Trophoblast cell (in vitro differentiated cells and primary cell): ENCODE data around the gene PDF.

ENCODE experiments used
- DNase-seq, 2 donors: peaks; one replicate each; pipeline ENCODE4 v3.0.0-alpha.2; 2016
- H2AFZ ChIP-seq: 2 replicates; pipeline ENCODE4 v1.6.1; 2013; ENCODE audit warnings: low read length, moderate library complexity, mild to moderate bottlenecking; ENCODE audit not compliant: insufficient read depth, poor library complexity
- H2AK5ac ChIP-seq: 2 replicates; pipeline ENCODE4 v1.6.1; 2013; ENCODE audit warnings: mild to moderate bottlenecking, low read length
- H2BK120ac ChIP-seq: 2 replicates; pipeline ENCODE4 v1.6.1; 2013; ENCODE audit warnings: low read length, mild to moderate bottlenecking, moderate library complexity; ENCODE audit not compliant: insufficient read depth, poor library complexity
- H2BK12ac ChIP-seq: 2 replicates; pipeline ENCODE4 v1.6.1; 2013; ENCODE audit warnings: mild to moderate bottlenecking, low read length, moderate library complexity
- H2BK5ac ChIP-seq: 2 replicates; pipeline ENCODE4 v1.6.1; 2013; ENCODE audit warnings: low read length, low read depth, moderate library complexity, mild to moderate bottlenecking; ENCODE audit not compliant: poor library complexity
- H3K14ac ChIP-seq: 2 replicates; pipeline ENCODE4 v1.6.1; 2013; ENCODE audit warnings: mild to moderate bottlenecking, low read length
- H3K18ac ChIP-seq: 2 replicates; pipeline ENCODE4 v1.6.1; 2013; ENCODE audit warnings: mild to moderate bottlenecking, low read length
- H3K23ac ChIP-seq: 2 replicates; pipeline ENCODE4 v1.6.1; 2013; ENCODE audit warnings: low read length
- H3K27ac ChIP-seq: 2 replicates; pipeline ENCODE4 v1.5.1; 2013; ENCODE audit warnings: low read depth, mild to moderate bottlenecking, inconsistent platforms, low read length, moderate library complexity
- H3K27me3 ChIP-seq: 2 replicates; pipeline ENCODE4 v1.6.1; 2013; ENCODE audit warnings: inconsistent platforms, mild to moderate bottlenecking, low read length, moderate library complexity; ENCODE audit not compliant: insufficient read depth
- H3K36me3 ChIP-seq, 2 experiments: 1 replicate in 1 of 2; 2 replicates in 1 of 2; pipeline ENCODE4 v1.6.1; 2013; ENCODE audit warnings: low read length in 2 of 2, mild to moderate bottlenecking in 2 of 2, moderate library complexity in 1 of 2; ENCODE audit not compliant: insufficient read depth in 2 of 2, control insufficient read depth in 1 of 2
- H3K4ac ChIP-seq: 2 replicates; pipeline ENCODE4 v1.6.1; 2013; ENCODE audit warnings: low read depth, mild to moderate bottlenecking, low read length, moderate library complexity
- H3K4me1 ChIP-seq, 2 experiments: 1 replicate in 1 of 2; 2 replicates in 1 of 2; pipeline ENCODE4 v1.6.1; 2013; ENCODE audit warnings: low read length in 2 of 2, mild to moderate bottlenecking in 2 of 2, moderate library complexity in 1 of 2; ENCODE audit not compliant: insufficient read depth in 2 of 2, control insufficient read depth in 1 of 2
- H3K4me2 ChIP-seq: 2 replicates; pipeline ENCODE4 v1.6.1; 2013; ENCODE audit warnings: inconsistent platforms, mild to moderate bottlenecking, low read length, moderate library complexity
- H3K4me3 ChIP-seq: 2 replicates; pipeline ENCODE4 v1.5.1; 2013; ENCODE audit warnings: mild to moderate bottlenecking, low read depth, low read length, inconsistent platforms
- H3K79me1 ChIP-seq: one replicate; pipeline ENCODE4 v1.6.1; 2013; ENCODE audit warnings: low read length
- H3K79me2 ChIP-seq: 2 replicates; pipeline ENCODE4 v1.6.1; 2013; ENCODE audit warnings: low read length, mild to moderate bottlenecking; ENCODE audit not compliant: control insufficient read depth, insufficient read depth, poor library complexity
- H3K9ac ChIP-seq: 2 replicates; pipeline ENCODE4 v1.6.1; 2013; ENCODE audit warnings: mild to moderate bottlenecking, low read length
- H3K9me3 ChIP-seq: 2 replicates; pipeline ENCODE4 v1.6.1; 2013; ENCODE audit warnings: low read depth, mild to moderate bottlenecking, control low read depth, inconsistent platforms, low read length; ENCODE audit not compliant: insufficient read depth
- H4K12ac ChIP-seq: 2 replicates; pipeline ENCODE4 v1.6.1; 2013; ENCODE audit warnings: low read depth, mild to moderate bottlenecking, low read length, moderate library complexity
- H4K8ac ChIP-seq: 2 replicates; pipeline ENCODE4 v1.6.1; 2013; ENCODE audit warnings: low read depth, mild to moderate bottlenecking, low read length, moderate library complexity
- H4K91ac ChIP-seq: one replicate; pipeline ENCODE4 v1.6.1; 2013; ENCODE audit warnings: low read depth, mild to moderate bottlenecking, low read length, moderate library complexity
- WGBS: extraction: QIAGEN DNeasy Blood & Tissue Kit; methylation state at CpG from one replicate; pipeline ENCODE4 v1.1.7; 2013; ENCODE audit warnings: missing lambda C conversion rate; ENCODE audit not compliant: insufficient read length, insufficient coverage; ENCODE audit errors: extremely low coverage; 5-methylcytosine and 5-hydroxymethylcytosine counted together

The PDF gene

DNA sequence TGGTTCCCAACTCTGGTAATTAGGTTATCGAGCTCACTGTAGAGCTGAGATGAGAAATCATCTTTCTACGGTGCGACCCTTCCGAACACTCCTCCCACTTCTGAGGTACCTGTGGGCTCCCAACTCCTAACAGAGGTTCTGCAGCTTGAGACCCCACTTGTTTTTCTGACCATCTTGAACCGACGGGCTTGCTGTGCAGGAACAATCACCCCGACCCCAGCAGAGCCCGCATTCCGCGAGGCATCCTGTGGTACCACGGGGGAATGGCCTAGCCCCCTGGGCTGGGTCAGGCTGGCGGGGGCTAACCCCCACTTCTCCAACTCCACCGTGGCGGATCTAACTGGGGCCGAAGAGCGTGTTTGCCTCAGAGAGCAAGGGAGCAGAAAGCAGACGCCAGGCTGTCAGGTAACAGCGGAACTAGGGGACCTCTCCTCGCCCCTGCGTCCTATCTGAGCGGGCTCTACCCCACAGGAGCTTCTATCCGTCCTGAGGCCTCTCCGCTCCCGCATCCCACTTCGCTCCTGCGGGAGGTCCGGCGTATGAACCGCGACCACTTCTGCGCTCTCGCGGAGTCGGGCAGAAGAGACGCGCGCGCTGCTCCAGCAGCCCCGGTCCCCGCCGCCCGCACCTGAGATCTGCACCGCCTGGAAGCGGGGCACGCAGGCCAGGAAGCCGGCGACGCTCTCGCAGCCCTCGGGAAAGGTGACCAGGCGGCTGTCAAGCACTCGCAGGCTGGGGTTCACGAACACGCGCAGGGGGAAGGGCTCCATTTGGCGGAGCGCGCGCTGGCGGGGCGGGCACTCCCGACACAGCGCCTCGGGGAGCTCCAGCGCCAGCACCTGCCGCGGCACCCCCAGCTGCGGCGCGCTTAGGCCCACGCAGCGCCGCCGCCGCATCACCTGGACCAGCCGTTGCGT, 761 bp downstream of the PDF start:
- Histone ChIP-seq H4K91ac (peak overlapping the region; percentile 84), H3K36me3 (peaks cover 45 to 48% of the 10 kb centered on the region in 2 experiments), H2AFZ (peak overlapping the region; percentile 34), H3K9me3 (no peaks in the 10 kb centered on the region), H3K4ac (peak overlapping the region; percentile 41), H2BK5ac (peak overlapping the region; percentile 32), H3K23ac (peak overlapping the region; percentile 66), H2AK5ac (peak overlapping the region; percentile 65), H3K14ac (peak overlapping the region; percentile 85), H3K4me1 (peaks cover 8 to 12% of the 10 kb centered on the region in 2 experiments), H2BK12ac (no peak overlapping the region), H3K27me3 (no peaks in the 10 kb centered on the region), H4K12ac (peak overlapping the region; percentile 48), H4K8ac (peak overlapping the region; percentile 80), H3K9ac (peak overlapping the region; percentile 74), H3K18ac (peak overlapping the region; percentile 50), H3K4me3 (peak overlapping the region; percentile 100), H3K79me1 (peaks cover 12% of the 10 kb centered on the region), H2BK120ac (peak overlapping the region; percentile 45), H3K4me2 (peak overlapping the region; percentile 98), H3K79me2 (peaks cover 16% of the 10 kb centered on the region), H3K27ac (peak overlapping the region; percentile 59)
- no CpG with 5 or more reads among the region's 77 CpGs for WGBS
- peak in 1 of 2 donors; percentile 30 for DNase-seq

DNA sequence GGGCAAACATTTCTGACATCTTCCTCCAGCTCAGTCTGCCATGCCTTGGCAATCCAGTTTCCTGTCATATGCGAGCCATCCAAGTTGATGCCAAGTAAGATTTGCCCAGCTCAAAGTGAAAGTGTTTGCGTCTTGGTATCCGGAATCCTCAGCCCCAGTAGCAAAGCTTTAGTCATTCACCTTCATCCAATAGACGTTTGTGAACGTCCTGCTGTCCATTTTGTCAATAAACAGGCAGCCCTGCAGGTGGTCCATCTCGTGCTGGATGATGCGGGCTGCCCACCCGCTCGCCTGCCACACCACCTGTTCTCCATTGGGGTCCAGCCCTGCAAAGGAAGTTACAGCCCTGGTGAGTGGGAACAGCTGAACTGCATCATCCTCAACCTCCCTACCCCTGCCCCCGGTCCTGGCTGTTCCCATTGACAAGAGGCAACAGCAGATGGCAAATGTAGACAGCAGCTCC, 1.5 kb downstream of the PDF start:
- no peak for DNase-seq
- no peak overlapping the region for H4K8ac ChIP-seq
- no peak overlapping the region for H3K4me3 ChIP-seq
- H2BK12ac ChIP-seq = no peak overlapping the region
- WGBS = no CpG with 5 or more reads among the region's 10 CpGs
- H3K4me2 ChIP-seq = peak overlapping the region; percentile 98
- no peak overlapping the region for H4K91ac ChIP-seq
- peaks cover 16% of the 10 kb centered on the region for H3K79me2 ChIP-seq
- H3K9ac ChIP-seq = no peak overlapping the region
- no peak overlapping the region for H4K12ac ChIP-seq
- H3K4me1 ChIP-seq = peaks cover 8 to 13% of the 10 kb centered on the region in 2 experiments
- H2AK5ac ChIP-seq = no peak overlapping the region
- no peak overlapping the region for H3K18ac ChIP-seq
- H2AFZ ChIP-seq = no peak overlapping the region
- peaks cover 45 to 48% of the 10 kb centered on the region in 2 experiments for H3K36me3 ChIP-seq
- no peaks in the 10 kb centered on the region for H3K9me3 ChIP-seq
- no peak overlapping the region for H3K27ac ChIP-seq
- H3K4ac ChIP-seq = no peak overlapping the region
- H2BK120ac ChIP-seq = no peak overlapping the region
- H3K27me3 ChIP-seq = no peaks in the 10 kb centered on the region
- no peak overlapping the region for H2BK5ac ChIP-seq
- H3K14ac ChIP-seq = no peak overlapping the region
- H3K79me1 ChIP-seq = peaks cover 12% of the 10 kb centered on the region
- no peak overlapping the region for H3K23ac ChIP-seq

DNA sequence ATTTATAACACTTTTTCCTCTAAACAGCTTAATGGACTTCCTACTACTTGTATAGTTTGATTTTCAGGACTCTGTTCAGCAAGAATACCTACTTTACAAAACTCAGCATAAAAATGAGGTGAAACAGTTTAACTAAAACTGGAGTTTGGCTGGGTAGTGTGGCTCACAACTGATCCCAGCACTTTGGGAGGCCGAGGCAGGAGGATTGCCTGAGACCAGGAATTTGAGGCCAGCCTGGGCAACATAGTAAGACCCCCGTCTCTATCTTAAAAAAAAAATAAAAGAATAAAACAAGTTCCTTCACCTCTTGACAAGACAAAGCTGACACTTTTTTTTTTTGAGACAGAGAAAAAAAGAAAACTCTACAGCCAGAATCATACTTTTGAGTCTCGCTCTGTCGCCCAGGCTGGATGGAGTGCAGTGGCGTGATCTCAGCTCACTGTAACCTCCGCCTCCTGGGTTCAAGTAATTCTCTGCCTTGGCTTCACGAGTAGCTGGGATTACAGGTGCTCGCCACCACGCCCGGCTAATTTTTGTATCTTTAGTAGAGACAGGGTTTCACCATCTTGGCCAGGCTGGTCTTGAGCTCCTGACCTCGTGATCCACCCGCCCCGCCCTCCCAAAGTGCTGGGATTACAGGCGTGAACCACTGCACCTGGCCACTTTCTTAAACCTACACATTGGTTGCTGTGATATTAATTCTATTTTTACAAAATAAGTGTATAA, 2.6 kb downstream of the PDF start:
- Histone ChIP-seq H3K79me2 (peaks cover 16% of the 10 kb centered on the region), H3K4ac (no peak overlapping the region), H3K9me3 (no peaks in the 10 kb centered on the region), H2BK12ac (no peak overlapping the region), H4K8ac (no peak overlapping the region), H3K79me1 (peaks cover 12% of the 10 kb centered on the region), H3K18ac (no peak overlapping the region), H3K23ac (no peak overlapping the region), H2BK120ac (no peak overlapping the region), H3K14ac (no peak overlapping the region), H4K12ac (no peak overlapping the region), H3K27me3 (no peaks in the 10 kb centered on the region), H3K4me2 (no peak overlapping the region), H3K9ac (no peak overlapping the region), H4K91ac (no peak overlapping the region), H3K4me3 (no peak overlapping the region), H3K4me1 (peaks cover 8 to 13% of the 10 kb centered on the region in 2 experiments), H2AK5ac (no peak overlapping the region), H2BK5ac (no peak overlapping the region), H3K36me3 (peaks cover 51 to 52% of the 10 kb centered on the region in 2 experiments), H3K27ac (no peak overlapping the region), H2AFZ (no peak overlapping the region)
- DNase-seq = no peak
- WGBS = no CpG with 5 or more reads among the region's 14 CpGs

DNA sequence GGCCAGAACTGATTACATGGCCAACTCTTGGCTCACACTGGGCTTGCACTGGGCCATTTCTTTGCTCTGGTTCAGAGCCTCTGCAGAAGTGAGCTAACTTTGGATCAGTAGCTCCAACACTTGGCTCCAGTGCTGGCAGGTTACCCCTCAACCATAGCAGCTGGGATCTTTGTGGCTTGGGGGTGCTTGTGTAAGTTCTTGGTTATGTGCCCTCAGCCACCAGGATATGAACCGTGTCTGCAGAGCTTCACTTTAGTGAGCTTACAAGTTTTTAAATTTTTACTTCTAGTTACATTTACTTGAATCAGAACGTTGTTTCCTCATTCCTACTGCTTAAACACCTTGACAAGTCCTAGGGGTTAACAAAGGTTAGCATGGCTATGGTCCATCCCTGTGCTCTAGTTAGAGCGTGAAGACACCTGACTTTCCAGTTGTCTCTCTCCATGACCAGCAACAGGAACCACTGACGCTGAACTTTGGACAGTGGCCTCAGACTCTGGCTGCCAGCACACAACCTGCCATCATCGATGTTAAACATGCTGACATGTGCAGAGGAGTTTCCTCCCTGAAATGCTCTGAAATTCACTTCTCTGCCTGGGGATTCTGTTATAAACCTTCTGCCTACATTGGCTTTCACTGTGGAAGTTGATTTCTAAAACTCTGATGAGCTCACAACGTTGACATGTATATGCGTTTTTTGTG, 4.1 kb downstream of the PDF start:
- no peak for DNase-seq
- H3K23ac ChIP-seq = no peak overlapping the region
- H3K36me3 ChIP-seq = peaks cover 57 to 58% of the 10 kb centered on the region in 2 experiments
- H3K27ac ChIP-seq = no peak overlapping the region
- H3K79me2 ChIP-seq = peaks cover 16% of the 10 kb centered on the region
- no peaks in the 10 kb centered on the region for H3K9me3 ChIP-seq
- H4K8ac ChIP-seq = no peak overlapping the region
- H2AK5ac ChIP-seq = no peak overlapping the region
- H2BK120ac ChIP-seq = no peak overlapping the region
- H2BK5ac ChIP-seq = no peak overlapping the region
- H3K9ac ChIP-seq = no peak overlapping the region
- no peak overlapping the region for H4K91ac ChIP-seq
- H3K4me1 ChIP-seq = peaks cover 8 to 13% of the 10 kb centered on the region in 2 experiments
- no CpG with 5 or more reads among the region's 7 CpGs for WGBS
- no peak overlapping the region for H3K4me2 ChIP-seq
- H3K27me3 ChIP-seq = no peaks in the 10 kb centered on the region
- no peak overlapping the region for H3K18ac ChIP-seq
- no peak overlapping the region for H3K4me3 ChIP-seq
- H3K79me1 ChIP-seq = peaks cover 12% of the 10 kb centered on the region
- no peak overlapping the region for H3K14ac ChIP-seq
- no peak overlapping the region for H2BK12ac ChIP-seq
- H2AFZ ChIP-seq = no peak overlapping the region
- no peak overlapping the region for H3K4ac ChIP-seq
- no peak overlapping the region for H4K12ac ChIP-seq
